OCI-LY7 (cell line): ENCODE results near the gene MN1. TPM values are rescaled to one million over a fixed set of nuclear protein-coding genes. Genes with fewer than 3 reads are reported as not detected.

Experiments used
- BruUV-seq: library from RNA; stranded (reverse); fragments of 400-500 nt; replicated peaks from 2 replicates; lab custom pipeline; 2021; lab: Mats Ljungman, UMichigan
- CTCF ChIA-PET: fragments of 300-600 bp; sonication (Branson Sonifier 250); formaldehyde crosslinking; loops from one replicate; lab custom pipeline; 2022; ENCODE audit warnings: antibody characterized with exemption; ENCODE audit not compliant: unreplicated experiment; lab: Charles Lee
- POLR2A ChIA-PET: fragments of 300-600 bp; sonication (Branson Sonifier 250); formaldehyde crosslinking; loops from one replicate; lab custom pipeline; 2022; ENCODE audit warnings: antibody characterized with exemption; lab: Charles Lee
- DNase-seq: peaks from one replicate; pipeline ENCODE4 v3.0.0-alpha.2; 2015; ENCODE audit warnings: low spot score
- H2AFZ ChIP-seq: fragments of 200-600 bp; sonication (generic), shearing (Covaris generic); 2 replicates; pipeline ENCODE4 v1.6.1; 2014; ENCODE audit warnings: mild to moderate bottlenecking, antibody characterized with exemption, low read length, moderate library complexity
- H3K27ac ChIP-seq: fragments of 200-600 bp; sonication (generic); 2 replicates; pipeline ENCODE4 v1.5.1; 2014; ENCODE audit warnings: mixed run types, low read depth, mild to moderate bottlenecking, moderate library complexity, low read length, inconsistent platforms; ENCODE audit not compliant: poor library complexity, severe bottlenecking
- H3K36me3 ChIP-seq: fragments of 200-600 bp; sonication (generic); 2 replicates; pipeline ENCODE4 v1.6.1; 2014; ENCODE audit warnings: mild to moderate bottlenecking, antibody characterized with exemption, low read length, moderate library complexity, mixed read lengths; ENCODE audit not compliant: insufficient read depth
- H3K4me1 ChIP-seq: fragments of 200-600 bp; sonication (generic); 2 replicates; pipeline ENCODE4 v1.5.1; 2014; ENCODE audit warnings: mild to moderate bottlenecking, low read length; ENCODE audit not compliant: insufficient read depth, poor library complexity, severe bottlenecking
- H3K4me2 ChIP-seq: fragments of 200-600 bp; sonication (generic); 2 replicates; pipeline ENCODE4 v1.6.1; 2014; ENCODE audit warnings: mild to moderate bottlenecking, low read length
- H3K4me3 ChIP-seq: fragments of 200-600 bp; sonication (generic); 2 replicates; pipeline ENCODE4 v1.5.1; 2014; ENCODE audit warnings: mild to moderate bottlenecking, low read depth, low read length; ENCODE audit not compliant: poor library complexity, severe bottlenecking
- H3K79me2 ChIP-seq: fragments of 200-600 bp; sonication (generic); 2 replicates; pipeline ENCODE4 v1.6.1; 2016; ENCODE audit warnings: low read depth, mild to moderate bottlenecking, low read length, moderate library complexity, mixed read lengths; ENCODE audit not compliant: insufficient read depth
- H3K9me2 ChIP-seq: fragments of 200-600 bp; sonication (generic); 2 replicates; pipeline ENCODE4 v1.6.1; 2016; ENCODE audit warnings: mild to moderate bottlenecking, low read length, mixed read lengths; ENCODE audit not compliant: insufficient read depth
- H3K9me3 ChIP-seq: fragments of 200-600 bp; sonication (generic); 2 replicates; pipeline ENCODE4 v1.6.1; 2014; ENCODE audit warnings: mild to moderate bottlenecking, mixed run types, low read length, mixed read lengths
- H4K20me1 ChIP-seq: fragments of 200-600 bp; sonication (generic); 2 replicates; pipeline ENCODE4 v1.6.1; 2014; ENCODE audit warnings: mild to moderate bottlenecking, antibody characterized with exemption, low read length, moderate library complexity, mixed read lengths; ENCODE audit not compliant: insufficient read depth
- CTCF ChIP-seq: fragments of 200-600 bp; sonication (generic); conservative IDR thresholded peaks from 2 replicates; pipeline ENCODE4 v1.5.1; 2014; ENCODE audit warnings: mild to moderate bottlenecking, antibody characterized with exemption, low read length, moderate library complexity, mixed read lengths
- EZH2phosphoT487 ChIP-seq: fragments of 200-600 bp; sonication (generic); IDR thresholded peaks from 2 replicates; pipeline ENCODE4 v1.6.1; 2018; ENCODE audit warnings: low read depth, borderline replicate concordance, mild to moderate bottlenecking, mixed run types, antibody characterized with exemption, low read length, moderate library complexity, mixed read lengths
- intact Hi-C: fragments of 100-400 bp; cut with micrococcal nuclease; formaldehyde crosslinking; loops from one replicate; pipeline ENCODE4 v1.10.0; 2022; ENCODE audit not compliant: unreplicated experiment
- total RNA-seq, 2 experiments: library from RNA; depleted of rRNA in 1 of 2; stranded (reverse); fragments of >200 nt in 1 of 2; shearing (Covaris generic) in 1 of 2; gene quantifications; 2 replicates each; pipeline ENCODE4 v1.2.3, GENCODE V29; 2014 to 2022

Gene MN1
- total RNA-seq, 2 experiments from 2014 or later: 0.47 TPM; not detected in 1

GRCh38 chr22:27761665-27762064 lies 39.9 kb downstream of the MN1 start:
- ChIA-PET CTCF (no interaction called here), POLR2A (no interaction called here)
- DNase-seq: no peak
- TF ChIP-seq CTCF (no peak), EZH2phosphoT487 (no peak)
- Histone ChIP-seq H4K20me1 (no peaks in the 10 kb centered on the region), H3K4me2 (no peak overlapping the region), H3K4me1 (no peaks in the 10 kb centered on the region), H2AFZ (no peak overlapping the region), H3K79me2 (no peaks in the 10 kb centered on the region), H3K36me3 (no peaks in the 10 kb centered on the region), H3K4me3 (no peak overlapping the region), H3K27ac (no peak overlapping the region), H3K9me3 (no peaks in the 10 kb centered on the region), H3K9me2 (no peaks in the 10 kb centered on the region)
- intact Hi-C loops: no loop called here
- BruUV-seq: no TSS peak

GRCh38 chr22:27761000-27761399 lies 40.6 kb downstream of the MN1 start:
- Histone ChIP-seq H3K4me3 (no peak overlapping the region), H3K4me1 (no peaks in the 10 kb centered on the region), H3K9me2 (no peaks in the 10 kb centered on the region), H3K79me2 (no peaks in the 10 kb centered on the region), H2AFZ (no peak overlapping the region), H3K36me3 (no peaks in the 10 kb centered on the region), H3K27ac (no peak overlapping the region), H3K9me3 (no peaks in the 10 kb centered on the region), H4K20me1 (no peaks in the 10 kb centered on the region), H3K4me2 (no peak overlapping the region)
- BruUV-seq: no TSS peak
- TF ChIP-seq CTCF (no peak), EZH2phosphoT487 (no peak)
- ChIA-PET POLR2A (no interaction called here), CTCF (no interaction called here)
- intact Hi-C loops: no loop called here
- no peak for DNase-seq

- ChIA-PET CTCF (no interaction called here), POLR2A (interaction anchor here (0.7 kb wide), 1 partner anchor 568 kb away, joined by 3 read pairs; no protein-coding TSS in a partner anchor)
- no peak for TF ChIP-seq CTCF
- no peak for TF ChIP-seq EZH2phosphoT487
- Histone ChIP-seq H3K4me2 (no peak overlapping the region), H3K36me3 (no peaks in the 10 kb centered on the region), H4K20me1 (no peaks in the 10 kb centered on the region), H3K9me3 (no peaks in the 10 kb centered on the region), H3K79me2 (no peaks in the 10 kb centered on the region), H3K4me3 (no peak overlapping the region), H3K9me2 (no peaks in the 10 kb centered on the region), H3K4me1 (no peaks in the 10 kb centered on the region), H2AFZ (no peak overlapping the region), H3K27ac (no peak overlapping the region)
- intact Hi-C loops: no loop called here
- BruUV-seq: no TSS peak
- no peak for DNase-seq
These were observed 41.1 kb downstream of the MN1 start for GRCh38 chr22:27760474-27760873.
